ENCODE data around the gene MYH9.

MYH9 gene

GRCh38 chr22:36406721-36407120 lies 19.0 kb upstream of the MYH9 start:
- Histone ChIP-seq H3K9ac (peak overlapping the region in 10 of 11 experiments; percentile 69 to 89 (median 86); a peak in 19 of 22 replicates), H4K20me1 (no peaks in the 10 kb centered on the region), H3K36me3 (no peaks in the 10 kb centered on the region), H3K27me3 (no peaks in the 10 kb centered on the region), H3K4me1 (peaks cover 60 to 100% (median 90%) of the 10 kb centered on the region in 10 experiments), H3K9me3 (replicated peaks in 1 of 11) (no peaks in the 10 kb centered on the region), H3K4me2 (peak overlapping the region; percentile 68 to 90 (median 84)), H3K27ac (peak overlapping the region in 10 of 11 experiments; percentile 72 to 99 (median 97); a peak in 21 of 22 replicates), H3K4me3 (0 out of 20 replicates have a peak overlapping the region, but pooled peaks of 1 of the 10 experiments have one; percentile 11)
- no peak for TF ChIP-seq Cebpa-rat (IDR thresholded peaks at IDR 0.05)

DNA sequence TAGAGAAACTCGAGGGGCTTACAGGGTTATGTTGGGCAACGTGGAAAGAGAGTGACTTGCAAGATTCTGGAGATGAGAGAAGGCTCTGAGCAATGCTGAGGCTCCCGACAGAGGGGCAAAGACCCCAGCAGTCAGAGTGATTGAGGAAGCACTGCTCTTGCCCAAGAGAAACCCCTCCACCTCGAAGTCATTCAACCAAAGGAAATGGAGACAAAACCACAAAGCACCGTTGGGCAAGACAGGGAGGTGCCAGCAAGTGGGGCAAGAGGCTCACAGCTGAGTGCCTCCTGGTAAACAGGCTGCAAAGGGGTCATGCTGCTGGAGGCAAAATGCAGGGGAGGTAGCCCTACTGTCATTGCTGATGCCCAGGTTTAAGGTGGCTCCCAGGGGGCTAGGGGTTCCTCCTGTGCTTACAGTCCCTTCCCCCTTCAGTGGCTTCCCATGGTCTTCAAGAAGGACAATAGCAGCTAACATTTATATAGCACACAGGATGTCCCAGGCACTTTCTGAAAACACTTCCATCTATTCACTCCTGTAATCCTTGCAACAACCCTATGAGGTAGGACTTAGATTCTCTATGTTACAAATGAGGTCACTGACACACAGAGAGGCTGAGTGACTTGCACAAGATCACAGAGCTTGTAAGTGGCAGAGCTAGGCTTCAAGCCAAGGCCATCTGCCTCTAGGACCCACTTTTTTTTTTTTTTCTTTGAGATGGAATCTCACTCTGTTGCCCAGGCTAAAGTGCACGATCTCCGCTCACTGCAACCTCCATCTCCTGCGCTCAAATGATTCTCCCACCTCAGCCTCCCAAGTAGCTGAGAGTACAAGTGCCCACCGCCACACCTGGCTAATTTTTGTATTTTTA lies 18.1 kb upstream of the MYH9 start:
- no peaks in the 10 kb centered on the region for H3K27me3 ChIP-seq
- H3K27ac ChIP-seq = peak overlapping the region in 10 of 11 experiments; percentile 72 to 99 (median 97); a peak in 21 of 22 replicates
- H4K20me1 ChIP-seq = no peaks in the 10 kb centered on the region
- peak overlapping the region in 2 of 10 experiments; percentile 6 to 11; a peak in 4 of 20 replicates for H3K4me3 ChIP-seq
- peaks cover 62 to 100% (median 87%) of the 10 kb centered on the region in 10 experiments for H3K4me1 ChIP-seq
- no peaks in the 10 kb centered on the region; a peak in 1 of 22 replicates for H3K9me3 ChIP-seq (replicated peaks in 1 of 11)
- H3K4me2 ChIP-seq = peak overlapping the region; percentile 68 to 90 (median 84)
- peak; percentile 49 to 100 (median 100); a peak in 20 of 22 replicates for TF ChIP-seq Cebpa-rat (IDR thresholded peaks at IDR 0.05)
- H3K36me3 ChIP-seq = no peaks in the 10 kb centered on the region
- peak overlapping the region; percentile 11 to 89 (median 85); a peak in 21 of 22 replicates for H3K9ac ChIP-seq

DNA sequence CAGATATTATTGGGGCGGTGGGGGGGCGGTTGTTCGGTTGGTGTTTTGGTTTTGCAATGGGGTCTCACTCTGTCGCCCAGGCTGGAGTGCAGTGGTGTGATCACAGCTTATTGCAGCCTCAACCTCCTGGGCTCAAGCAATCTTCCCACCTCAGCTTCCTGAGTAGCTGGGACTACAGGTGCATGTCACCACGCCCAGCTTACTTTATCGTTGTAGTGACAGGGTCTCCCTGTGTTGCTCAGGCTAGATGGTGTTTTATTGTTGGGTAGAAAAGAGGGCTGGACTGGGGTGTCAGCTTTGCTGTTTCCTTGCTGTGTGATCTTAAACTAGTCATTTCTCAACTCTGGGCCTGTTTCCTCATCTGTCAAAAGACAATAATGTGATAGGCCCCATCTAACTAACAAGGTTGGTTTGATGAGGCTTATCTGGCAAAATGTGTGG lies 17.5 kb upstream of the MYH9 start:
- Histone ChIP-seq H3K9me3 (replicated peaks in 1 of 11) (no peaks in the 10 kb centered on the region; a peak in 1 of 22 replicates), H3K4me2 (peak overlapping the region; percentile 68 to 90 (median 84)), H4K20me1 (no peaks in the 10 kb centered on the region), H3K9ac (peak overlapping the region; percentile 11 to 89 (median 85); a peak in 20 of 22 replicates), H3K4me3 (peak overlapping the region in 1 of 10 experiments; percentile 0; a peak in 2 of 20 replicates), H3K27me3 (no peaks in the 10 kb centered on the region), H3K27ac (peak overlapping the region in 10 of 11 experiments; percentile 72 to 99 (median 97); a peak in 21 of 22 replicates), H3K36me3 (no peaks in the 10 kb centered on the region), H3K4me1 (peaks cover 64 to 100% (median 83%) of the 10 kb centered on the region in 10 experiments)
- no peak; a peak in 1 of 22 replicates for TF ChIP-seq Cebpa-rat (IDR thresholded peaks at IDR 0.05)

DNA sequence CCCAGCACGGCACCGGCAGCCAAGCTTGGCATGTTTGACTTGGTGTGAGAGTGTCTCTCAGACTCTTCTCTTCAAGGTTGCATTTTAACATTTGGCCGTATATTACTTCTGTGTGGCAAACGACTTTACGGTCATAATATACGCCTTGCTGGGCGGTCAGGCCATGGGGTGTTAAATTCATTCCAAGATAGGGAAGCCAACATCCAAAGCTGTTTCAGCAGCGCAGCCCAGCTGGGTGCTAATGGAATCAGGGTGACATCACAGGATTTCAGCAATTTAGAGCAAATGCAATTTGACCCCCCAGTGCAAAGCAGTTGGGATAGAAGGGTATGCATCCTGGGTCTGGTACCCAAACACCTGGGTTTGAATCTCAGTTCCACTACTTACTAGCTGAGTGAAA lies 16.7 kb upstream of the MYH9 start:
- Histone ChIP-seq H3K4me1 (peaks cover 64 to 100% (median 83%) of the 10 kb centered on the region in 10 experiments), H4K20me1 (no peaks in the 10 kb centered on the region), H3K4me2 (peak overlapping the region; percentile 68 to 90 (median 84))

DNA sequence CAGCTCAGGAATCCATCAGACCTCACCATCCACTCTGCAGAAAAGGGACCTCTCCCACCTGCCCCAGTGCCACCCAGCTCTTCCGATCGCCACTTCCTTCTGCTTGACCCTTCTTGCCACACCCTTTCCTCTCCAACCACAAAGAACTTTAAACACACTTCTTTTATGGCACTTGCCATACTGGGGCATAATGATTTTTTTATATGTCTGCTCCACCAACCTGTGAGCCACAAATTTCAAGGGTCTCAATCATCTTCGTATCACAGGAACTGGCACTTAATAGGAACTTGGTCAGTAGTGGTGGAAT lies 11.7 kb upstream of the MYH9 start:
- Histone ChIP-seq H3K4me1 (peaks cover 58 to 100% (median 85%) of the 10 kb centered on the region in 10 experiments), H3K27ac (peak overlapping the region in 9 of 11 experiments; percentile 24 to 98 (median 72); a peak in 15 of 22 replicates), H3K36me3 (no peaks in the 10 kb centered on the region), H3K9ac (peak overlapping the region in 7 of 11 experiments; percentile 5 to 44 (median 34); a peak in 8 of 22 replicates), H3K4me3 (peak overlapping the region in 3 of 10 experiments; percentile 10 to 21 (median 16); a peak in 1 of 20 replicates), H3K4me2 (peak overlapping the region; percentile 46 to 92 (median 73)), H3K9me3 (replicated peaks in 1 of 11) (no peaks in the 10 kb centered on the region; a peak in 1 of 22 replicates), H3K27me3 (no peaks in the 10 kb centered on the region), H4K20me1 (no peaks in the 10 kb centered on the region)
- TF ChIP-seq Cebpa-rat (IDR thresholded peaks at IDR 0.05) = no peak

More for the DNA sequence above, 16.7 kb upstream of the MYH9 start:
- no peaks in the 10 kb centered on the region; a peak in 1 of 22 replicates for H3K9me3 ChIP-seq (replicated peaks in 1 of 11)
- H3K27ac ChIP-seq = peak overlapping the region in 10 of 11 experiments; percentile 72 to 99 (median 97); a peak in 21 of 22 replicates
- no peaks in the 10 kb centered on the region for H3K27me3 ChIP-seq
- no peaks in the 10 kb centered on the region for H3K36me3 ChIP-seq
- H3K4me3 ChIP-seq = peak overlapping the region in 2 of 10 experiments; percentile 0 to 13; a peak in 2 of 20 replicates
- no peak for TF ChIP-seq Cebpa-rat (IDR thresholded peaks at IDR 0.05)
- H3K9ac ChIP-seq = peak overlapping the region in 10 of 11 experiments; percentile 53 to 89 (median 86); a peak in 18 of 22 replicates

- peak overlapping the region in 7 of 11 experiments; percentile 5 to 47 (median 34); a peak in 8 of 22 replicates for H3K9ac ChIP-seq
- H3K4me2 ChIP-seq = peak overlapping the region; percentile 46 to 92 (median 73)
- no peaks in the 10 kb centered on the region for H4K20me1 ChIP-seq
- TF ChIP-seq Cebpa-rat (IDR thresholded peaks at IDR 0.05) = no peak
- H3K27me3 ChIP-seq = no peaks in the 10 kb centered on the region
- H3K36me3 ChIP-seq = no peaks in the 10 kb centered on the region
- peak overlapping the region in 9 of 11 experiments; percentile 24 to 98 (median 75); a peak in 15 of 22 replicates for H3K27ac ChIP-seq
- H3K4me3 ChIP-seq = peak overlapping the region in 1 of 10 experiments; percentile 16; a peak in 1 of 20 replicates
- peaks cover 58 to 100% (median 86%) of the 10 kb centered on the region in 10 experiments for H3K4me1 ChIP-seq
- H3K9me3 ChIP-seq (replicated peaks in 1 of 11) = no peaks in the 10 kb centered on the region; a peak in 1 of 22 replicates
These were observed 11.1 kb upstream of the MYH9 start for GRCh38 chr22:36398601-36399471.

DNA sequence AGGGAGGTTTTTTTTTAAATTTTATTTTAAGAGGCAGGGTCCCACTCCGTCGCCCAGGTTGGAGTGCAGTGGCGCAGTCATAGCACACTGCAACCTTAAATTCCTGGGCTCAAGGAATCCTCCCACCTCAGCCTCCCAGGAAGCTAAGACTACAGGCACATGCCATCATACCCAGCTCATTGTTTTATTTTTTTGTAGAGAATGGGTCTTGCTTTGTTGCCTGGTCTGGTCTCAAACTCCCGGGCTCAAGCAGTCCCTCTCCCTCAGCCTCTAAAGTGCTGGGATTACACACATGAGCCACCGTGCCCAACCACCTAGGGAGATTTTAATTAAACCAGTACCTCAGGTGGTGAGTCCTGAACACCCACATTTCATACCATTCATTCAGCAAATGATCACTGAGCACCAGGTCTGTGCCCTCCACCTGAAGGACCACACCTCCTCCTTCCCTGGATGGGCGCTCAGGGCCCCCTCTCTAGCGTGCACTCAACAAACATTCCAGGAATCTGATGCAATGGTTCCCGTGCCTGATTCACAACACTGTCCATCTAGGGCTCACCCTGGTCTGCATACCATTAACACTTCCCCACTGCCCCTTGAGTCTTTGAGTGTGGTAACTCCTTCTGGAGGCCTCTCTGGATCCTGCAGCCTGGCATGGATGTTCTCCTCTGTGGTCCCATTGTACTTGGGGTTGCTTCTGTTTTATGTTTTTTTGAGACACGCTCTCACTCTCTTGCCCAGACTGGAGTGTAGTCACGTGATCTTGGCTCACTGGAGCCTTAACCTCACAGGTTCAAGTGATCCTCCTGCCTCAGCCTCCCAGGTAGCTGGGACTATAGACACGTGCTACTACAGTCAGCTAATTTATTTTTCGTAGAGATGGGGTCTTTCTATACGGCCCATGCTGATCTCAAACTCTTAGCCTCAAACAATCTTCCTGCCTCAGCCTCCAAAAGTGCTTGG lies 9.6 kb upstream of the MYH9 start:
- Histone ChIP-seq H3K9me3 (replicated peaks in 1 of 11) (no peaks in the 10 kb centered on the region; a peak in 1 of 22 replicates), H3K9ac (peak overlapping the region in 10 of 11 experiments; percentile 13 to 69 (median 55); a peak in 15 of 22 replicates), H3K36me3 (no peaks in the 10 kb centered on the region), H3K4me1 (peaks cover 68 to 100% (median 87%) of the 10 kb centered on the region in 10 experiments), H3K27me3 (no peaks in the 10 kb centered on the region), H3K27ac (peak overlapping the region in 9 of 11 experiments; percentile 27 to 98 (median 74); a peak in 18 of 22 replicates), H3K4me3 (no peak overlapping the region), H3K4me2 (peak overlapping the region; percentile 54 to 92 (median 81)), H4K20me1 (no peaks in the 10 kb centered on the region)
- no peak for TF ChIP-seq Cebpa-rat (IDR thresholded peaks at IDR 0.05)

Measured in BLaER1 treated with 17β-estradiol and CSF1 and Interleukin-3, amounts not matched to agents 10 nM and 100 nM (cell line).